Stimulated activated naive CD8-positive, alpha-beta T cell treated with anti-CD3 and anti-CD28 coated beads, Interleukin-15, Interleukin-2, amounts not matched to agents 100 ng/mL and 50 ng/mL, for 24 hours (primary cell): ENCODE results near the gene SLC22A17.
"Not testable (repeated sequence)": the region's sequence is repeated elsewhere in the genome, so short reads cannot be mapped to it uniquely, and the experiment has no call there.

Experiments used
- H3K27ac Mint-ChIP-seq: one replicate; pipeline ENCODE4 v1.8.0; 2021; ENCODE audit warnings: mild to moderate bottlenecking, mixed read lengths
- H3K27me3 Mint-ChIP-seq: one replicate; pipeline ENCODE4 v1.8.0; 2021; ENCODE audit warnings: mixed read lengths
- H3K36me3 Mint-ChIP-seq: one replicate; pipeline ENCODE4 v1.8.0; 2021; ENCODE audit warnings: low read depth, mixed read lengths
- H3K4me1 Mint-ChIP-seq: one replicate; pipeline ENCODE4 v1.8.0; 2021; ENCODE audit warnings: low read depth, mixed read lengths
- H3K4me3 Mint-ChIP-seq: one replicate; pipeline ENCODE4 v1.8.0; 2021; ENCODE audit warnings: mild to moderate bottlenecking, mixed read lengths
- H3K9me3 Mint-ChIP-seq: one replicate; pipeline ENCODE4 v1.8.0; 2021; ENCODE audit warnings: mixed read lengths

Gene SLC22A17

GRCh38 chr14:23386266-23386657, 33.6 kb upstream of the SLC22A17 start:
- not testable (repeated sequence) for H3K4me3 Mint-ChIP-seq, H3K9me3 Mint-ChIP-seq, H3K36me3 Mint-ChIP-seq, H3K27ac Mint-ChIP-seq, H3K27me3 Mint-ChIP-seq, H3K4me1 Mint-ChIP-seq

DNA sequence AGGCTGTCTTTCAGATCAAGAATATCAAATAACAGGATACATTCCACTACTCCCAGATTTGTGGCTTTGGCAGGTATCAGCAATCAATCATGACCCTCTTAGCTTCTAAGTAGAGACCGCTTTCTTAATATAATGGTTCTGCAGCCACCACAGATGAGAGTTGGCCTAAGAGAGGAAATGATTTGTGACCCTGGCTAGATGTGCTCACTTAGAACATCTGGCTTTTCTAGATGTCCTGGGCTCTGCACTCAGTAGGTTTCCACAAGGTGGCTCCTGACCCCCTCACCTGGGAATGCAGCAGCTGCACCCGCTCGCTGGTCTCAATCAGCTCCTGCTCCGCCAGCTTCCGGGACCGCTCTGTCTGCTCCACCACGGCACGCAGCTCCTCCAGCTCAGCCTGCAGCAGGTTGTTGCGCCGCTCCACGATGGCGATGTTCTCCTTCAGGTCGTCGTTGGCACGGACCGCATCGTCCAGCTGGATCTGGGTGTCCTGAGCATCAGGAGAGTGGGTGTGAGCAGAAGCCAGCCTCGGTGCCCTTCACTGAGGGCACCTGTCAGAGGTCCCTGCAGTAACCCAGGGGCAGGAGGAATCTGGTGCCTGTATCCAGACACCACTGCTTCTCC, 33.1 kb upstream of the SLC22A17 start:
- Mint-ChIP-seq H3K4me3 (no peak overlapping the region), H3K4me1 (no peaks in the 10 kb centered on the region), H3K27me3 (no peaks in the 10 kb centered on the region), H3K36me3 (no peaks in the 10 kb centered on the region), H3K27ac (no peak overlapping the region), H3K9me3 (no peaks in the 10 kb centered on the region)

DNA sequence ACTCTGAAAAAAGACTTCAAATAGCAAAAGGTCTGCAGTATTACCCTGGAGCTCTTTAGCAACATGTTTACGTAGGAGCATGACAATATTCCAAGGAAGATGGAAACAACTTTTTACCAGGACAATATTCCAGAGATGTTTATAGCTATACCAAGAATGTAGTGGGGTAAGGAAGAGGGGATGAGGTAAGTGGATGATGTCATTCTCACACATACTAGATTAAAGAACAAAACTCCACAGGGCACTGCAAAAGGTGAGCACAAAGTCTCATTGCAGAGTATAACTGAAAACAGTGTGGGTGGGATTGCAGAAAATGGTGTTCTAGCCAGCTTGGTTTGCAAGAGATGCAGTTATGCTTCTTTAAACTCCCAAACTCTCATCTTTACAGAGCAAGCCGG, 32.6 kb upstream of the SLC22A17 start:
- Mint-ChIP-seq H3K4me3 (no peak overlapping the region), H3K9me3 (no peaks in the 10 kb centered on the region), H3K27ac (no peak overlapping the region), H3K36me3 (no peaks in the 10 kb centered on the region), H3K4me1 (no peaks in the 10 kb centered on the region), H3K27me3 (no peaks in the 10 kb centered on the region)

DNA sequence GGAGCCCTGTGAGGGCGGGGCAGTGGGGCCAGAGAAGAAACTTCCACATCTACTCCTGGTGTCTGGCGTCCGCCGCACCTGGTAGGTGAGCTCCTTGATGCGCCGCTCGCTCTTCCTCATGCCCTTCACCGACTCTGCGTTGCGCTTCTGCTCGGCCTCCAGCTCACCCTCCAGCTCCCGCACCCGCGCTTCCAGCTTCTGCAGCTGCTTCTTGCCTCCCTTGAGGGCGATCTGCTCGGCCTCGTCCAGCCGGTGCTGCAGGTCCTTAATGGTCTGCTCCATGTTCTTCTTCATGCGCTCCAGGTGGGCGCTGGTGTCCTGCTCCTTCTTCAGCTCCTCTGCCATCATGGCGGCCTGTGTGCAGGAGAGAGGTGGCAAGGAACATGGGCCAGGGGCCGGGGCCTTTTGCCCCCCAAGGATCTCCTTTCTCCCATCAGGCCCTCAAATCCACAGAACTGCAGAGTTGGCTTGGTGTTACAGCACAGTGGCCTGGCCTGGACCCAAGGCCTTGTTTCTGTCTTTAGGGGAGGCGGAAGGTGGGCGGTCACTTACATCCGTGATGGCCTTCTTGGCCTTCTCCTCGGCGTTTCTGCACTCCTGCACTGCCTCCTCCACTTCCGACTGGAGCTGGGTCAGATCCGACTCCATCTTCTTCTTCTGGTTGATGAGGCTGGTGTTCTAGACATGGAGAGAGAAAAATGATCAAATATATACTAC, 31.8 kb upstream of the SLC22A17 start:
- Mint-ChIP-seq H3K9me3 (no peaks in the 10 kb centered on the region), H3K4me3 (no peak overlapping the region), H3K27me3 (no peaks in the 10 kb centered on the region), H3K4me1 (no peaks in the 10 kb centered on the region), H3K36me3 (no peaks in the 10 kb centered on the region), H3K27ac (no peak overlapping the region)

- Mint-ChIP-seq H3K27ac (no peak overlapping the region), H3K4me1 (no peaks in the 10 kb centered on the region), H3K9me3 (no peaks in the 10 kb centered on the region), H3K4me3 (no peak overlapping the region), H3K36me3 (no peaks in the 10 kb centered on the region), H3K27me3 (no peaks in the 10 kb centered on the region)
Observed at GRCh38 chr14:23382731-23383440, 30.2 kb upstream of the SLC22A17 start.

GRCh38 chr14:23382276-23382675, 29.6 kb upstream of the SLC22A17 start:
- Mint-ChIP-seq H3K27me3 (no peaks in the 10 kb centered on the region), H3K4me1 (no peaks in the 10 kb centered on the region), H3K9me3 (no peaks in the 10 kb centered on the region), H3K4me3 (no peak overlapping the region), H3K27ac (no peak overlapping the region), H3K36me3 (no peaks in the 10 kb centered on the region)

GRCh38 chr14:23381871-23382270, 29.2 kb upstream of the SLC22A17 start:
- Mint-ChIP-seq H3K27ac (no peak overlapping the region), H3K27me3 (no peaks in the 10 kb centered on the region), H3K9me3 (no peaks in the 10 kb centered on the region), H3K4me3 (no peak overlapping the region), H3K36me3 (no peaks in the 10 kb centered on the region), H3K4me1 (no peaks in the 10 kb centered on the region)

GRCh38 chr14:23380976-23381375, 28.3 kb upstream of the SLC22A17 start:
- Mint-ChIP-seq H3K4me1 (no peaks in the 10 kb centered on the region), H3K27ac (no peak overlapping the region), H3K27me3 (no peaks in the 10 kb centered on the region), H3K9me3 (no peaks in the 10 kb centered on the region), H3K4me3 (no peak overlapping the region), H3K36me3 (no peaks in the 10 kb centered on the region)

DNA sequence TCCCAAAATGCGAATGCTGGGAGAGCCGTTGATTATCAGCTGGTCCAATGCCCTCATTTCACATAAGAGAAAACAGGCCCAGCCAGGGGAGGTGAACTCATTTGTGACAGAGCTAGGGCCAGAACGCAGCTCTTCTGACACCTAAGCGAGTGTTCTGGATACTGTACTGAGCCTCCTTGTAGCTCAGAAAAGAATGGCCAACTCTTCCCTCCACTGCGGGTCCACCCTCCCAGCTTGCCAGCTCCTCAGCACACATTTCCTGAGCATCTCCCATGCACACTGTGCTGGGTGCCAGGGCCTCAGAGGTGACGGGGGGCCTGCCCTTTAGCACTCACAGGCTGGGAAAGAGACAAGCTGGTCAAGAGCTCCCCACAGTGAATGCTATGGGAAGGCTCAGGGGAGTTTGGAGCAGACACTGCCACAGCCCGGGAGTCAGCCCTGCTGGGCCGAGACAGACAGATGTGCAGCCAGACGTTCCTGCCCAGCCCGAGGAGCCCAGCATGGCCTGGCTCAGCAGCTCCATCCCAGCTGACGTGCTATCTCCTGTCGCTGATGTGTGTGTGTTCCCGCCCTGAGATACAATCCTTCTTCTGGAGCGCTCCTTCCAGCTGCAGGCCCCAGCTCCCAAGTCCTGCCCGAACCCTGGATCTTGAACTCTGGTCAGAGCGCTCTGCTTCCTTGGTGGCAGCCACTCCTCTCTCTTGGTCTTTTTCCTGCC, 27.7 kb upstream of the SLC22A17 start:
- H3K4me1 Mint-ChIP-seq, result no peaks in the 10 kb centered on the region
- H3K27ac Mint-ChIP-seq, result no peak overlapping the region
- no peaks in the 10 kb centered on the region for H3K9me3 Mint-ChIP-seq
- H3K4me3 Mint-ChIP-seq, result no peak overlapping the region
- no peaks in the 10 kb centered on the region for H3K36me3 Mint-ChIP-seq
- H3K27me3 Mint-ChIP-seq, result no peaks in the 10 kb centered on the region

- Mint-ChIP-seq H3K9me3 (no peaks in the 10 kb centered on the region), H3K4me1 (no peaks in the 10 kb centered on the region), H3K27me3 (no peaks in the 10 kb centered on the region), H3K4me3 (no peak overlapping the region), H3K36me3 (no peaks in the 10 kb centered on the region), H3K27ac (no peak overlapping the region)
Observed at GRCh38 chr14:23379366-23380196, 26.9 kb upstream of the SLC22A17 start.

DNA sequence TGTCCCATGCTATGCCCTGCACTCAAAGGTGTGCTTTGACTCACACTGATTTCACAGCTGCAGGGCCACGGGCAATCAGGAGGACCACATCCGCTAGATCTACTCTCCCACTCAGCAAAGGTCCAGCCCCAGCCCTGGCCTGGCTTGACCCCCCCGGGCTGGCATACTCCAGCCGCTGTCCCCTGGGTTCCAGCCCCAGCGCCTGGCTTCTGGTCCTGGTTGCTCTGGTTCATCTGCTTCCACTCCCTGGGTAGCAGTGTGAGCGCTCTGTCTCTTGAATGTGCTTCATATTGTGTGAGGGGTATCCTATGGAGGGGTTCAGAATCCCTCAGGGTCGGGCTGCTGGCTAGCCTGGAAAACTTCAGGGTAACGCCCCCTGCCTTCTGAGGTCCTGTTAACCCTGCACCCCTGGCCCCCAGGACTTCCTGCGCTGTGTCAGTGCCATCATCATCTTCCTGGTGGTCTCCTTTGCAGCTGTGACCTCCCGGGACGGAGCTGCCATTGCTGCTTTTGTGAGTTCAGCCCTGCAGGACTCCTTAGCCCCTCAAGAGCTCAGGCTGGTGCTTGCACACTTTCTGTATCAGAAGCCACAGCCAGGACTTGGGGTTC, 26.0 kb upstream of the SLC22A17 start:
- Mint-ChIP-seq H3K4me3 (no peak overlapping the region), H3K27me3 (no peaks in the 10 kb centered on the region), H3K4me1 (no peaks in the 10 kb centered on the region), H3K9me3 (no peaks in the 10 kb centered on the region), H3K36me3 (no peaks in the 10 kb centered on the region), H3K27ac (no peak overlapping the region)

DNA sequence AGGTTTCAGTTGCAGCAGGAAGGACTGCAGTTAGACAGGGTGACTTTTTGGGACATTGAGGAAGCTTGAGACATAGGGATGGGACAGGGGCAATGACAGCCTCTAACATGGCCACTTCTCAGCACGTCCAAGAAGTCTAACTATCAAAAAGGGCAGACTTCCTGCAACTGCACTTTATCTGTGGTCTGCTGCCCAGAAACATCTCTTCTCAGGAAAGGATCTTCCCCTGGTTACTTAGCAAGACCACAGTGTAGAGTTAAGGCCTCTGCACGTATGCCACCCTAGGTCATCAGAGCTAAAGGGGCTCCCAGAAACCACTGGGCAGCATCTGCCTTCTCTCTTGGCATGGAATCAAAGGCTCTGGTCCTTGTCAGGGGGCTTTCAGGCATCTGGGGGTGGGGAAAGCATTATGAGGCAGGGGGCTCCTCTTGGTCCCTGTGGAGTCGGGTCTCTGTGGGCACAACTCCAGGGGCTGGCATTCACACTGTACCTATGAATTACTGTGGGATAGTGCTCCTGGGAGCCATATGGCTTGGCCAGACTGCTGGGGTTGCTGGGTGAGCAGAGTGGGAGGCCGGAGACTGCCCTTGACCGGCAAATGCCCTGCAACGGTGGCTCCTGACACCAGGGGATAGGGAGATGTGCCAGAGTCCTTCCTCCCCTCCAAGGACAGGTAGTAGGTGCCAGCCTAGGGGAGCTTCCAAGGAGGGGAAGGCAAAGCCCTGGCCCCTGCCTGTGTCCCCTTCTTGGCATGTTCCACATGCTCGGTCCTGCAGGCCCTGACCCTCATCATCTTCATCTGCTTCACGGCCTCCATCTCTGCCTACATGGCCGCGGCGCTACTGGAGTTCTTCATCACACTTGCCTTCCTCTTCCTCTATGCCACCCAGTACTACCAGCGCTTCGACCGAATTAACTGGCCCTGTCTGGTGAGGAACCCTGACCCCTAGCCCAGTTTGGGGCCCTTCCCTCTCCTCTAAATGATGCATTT, 25.2 kb upstream of the SLC22A17 start:
- H3K27ac Mint-ChIP-seq, result no peak overlapping the region
- no peak overlapping the region for H3K4me3 Mint-ChIP-seq
- H3K36me3 Mint-ChIP-seq, result no peaks in the 10 kb centered on the region

GRCh38 chr14:23377198-23377550, 24.5 kb upstream of the SLC22A17 start:
- H3K9me3 Mint-ChIP-seq, result no peaks in the 10 kb centered on the region
- H3K4me3 Mint-ChIP-seq, result no peak overlapping the region
- H3K27me3 Mint-ChIP-seq, result no peaks in the 10 kb centered on the region
- no peaks in the 10 kb centered on the region for H3K36me3 Mint-ChIP-seq
- no peak overlapping the region for H3K27ac Mint-ChIP-seq
- H3K4me1 Mint-ChIP-seq, result no peaks in the 10 kb centered on the region

More for the DNA sequence above, 25.2 kb upstream of the SLC22A17 start:
- Mint-ChIP-seq H3K4me1 (no peaks in the 10 kb centered on the region), H3K27me3 (no peaks in the 10 kb centered on the region), H3K9me3 (no peaks in the 10 kb centered on the region)
